VCaP (cell line): ENCODE measurements around the gene CUZD1.

Source experiments
- H3K27ac ChIP-seq: fragments of 450-650 bp; 2 replicates; pipeline ENCODE4 v1.5.1; 2017
- CTCF ChIP-seq: fragments of 450-650 bp; conservative IDR thresholded peaks from 2 replicates; pipeline ENCODE4 v1.5.1; 2017; ENCODE audit warnings: mild to moderate bottlenecking, moderate library complexity

The CUZD1 gene

GRCh38 chr10:122822973-122823690 is 22.5 kb downstream of the CUZD1 start:
- no peak for TF ChIP-seq CTCF
- H3K27ac ChIP-seq = no peak overlapping the region

- TF ChIP-seq CTCF = no peak
- H3K27ac ChIP-seq = no peak overlapping the region
Observed at GRCh38 chr10:122821808-122822207, 23.8 kb downstream of the CUZD1 start.

GRCh38 chr10:122815458-122815857 is 30.2 kb downstream of the CUZD1 start:
- TF ChIP-seq CTCF = no peak

GRCh38 chr10:122814493-122814892 is 31.2 kb downstream of the CUZD1 start:
- no peak for TF ChIP-seq CTCF
- no peak overlapping the region for H3K27ac ChIP-seq

More at GRCh38 chr10:122815458-122815857, 30.2 kb downstream of the CUZD1 start:
- no peak overlapping the region for H3K27ac ChIP-seq

GRCh38 chr10:122812751-122813150 is 32.9 kb downstream of the CUZD1 start:
- H3K27ac ChIP-seq = no peak overlapping the region
- no peak for TF ChIP-seq CTCF

GRCh38 chr10:122802282-122802681 is 43.4 kb downstream of the CUZD1 start:
- no peak for TF ChIP-seq CTCF
- H3K27ac ChIP-seq = no peak overlapping the region

- no peak overlapping the region for H3K27ac ChIP-seq
- no peak for TF ChIP-seq CTCF
Observed at GRCh38 chr10:122798704-122799231, 46.9 kb downstream of the CUZD1 start.
